ENCODE measurements around the gene NIM1K.
A peak's percentile ranks its signal among the peaks of the same experiment; 100 is the strongest.
"Not testable (repeated sequence)": the region's sequence is repeated elsewhere in the genome, so short reads cannot be mapped to it uniquely, and the experiment has no call there.

The NIM1K gene

GRCh38 chr5:43305948-43306565 is 114.0 kb downstream of the NIM1K start:
- Histone ChIP-seq H3K36me3 (ENCODE audit: control insufficient read depth in 2 of 2, insufficient read depth in 1 of 2, low read length in 2 of 2) (peaks cover 0 to 46% of the 10 kb centered on the region in 2 experiments; a peak in 2 of 3 replicates), H3K4me1 (ENCODE audit: control insufficient read depth, insufficient read depth, low read length) (peaks cover 27% of the 10 kb centered on the region), H3K4me3 (ENCODE audit: low read depth, low read length) (no peak overlapping the region), H3K9me3 (ENCODE audit: control insufficient read depth, insufficient read depth, low read depth, low read length) (no peaks in the 10 kb centered on the region), H3K27ac (ENCODE audit: extremely low read depth, low read depth, low read length) (no peak overlapping the region)
- ChIA-PET CTCF (interaction anchor here (0.6 to 2.8 kb wide), 18 partner anchors 10 to 394 kb away, joined by 3 to 14 read pairs (median 4); partner anchors contain the start of gene TMEM267), POLR2A (interaction anchor here (1.0 kb wide), 1 partner anchor 185 kb away, joined by 5 read pairs; no protein-coding TSS in a partner anchor)
- no peak for TF ChIP-seq GLIS2 (tag by site-specific recombination; IDR thresholded peaks at IDR 0.05)
- 0 out of 2 replicates have a peak, but pooled peaks have one; percentile 15 for TF ChIP-seq KLF10 (tag by site-specific recombination; IDR thresholded peaks at IDR 0.05)
- TF ChIP-seq ZNF558 (tag by site-specific recombination; IDR thresholded peaks at IDR 0.05) = no peak
- TF ChIP-seq ZBTB11 (tag by site-specific recombination; conservative IDR thresholded peaks at IDR 0.05; ENCODE audit: low read depth) = no peak
- TF ChIP-seq ZNF621 (tag by site-specific recombination; IDR thresholded peaks at IDR 0.05) = no peak
- no peak for TF ChIP-seq ZNF777 (tag by site-specific recombination; IDR thresholded peaks at IDR 0.05; ENCODE audit: borderline replicate concordance)
- peak; percentile 67 for TF ChIP-seq ZNF660 (tag by site-specific recombination; IDR thresholded peaks at IDR 0.05)
- TF ChIP-seq ZBTB17 (tag by site-specific recombination; IDR thresholded peaks at IDR 0.05) = no peak
- no peak for TF ChIP-seq RBAK (tag by site-specific recombination; IDR thresholded peaks at IDR 0.05)
- no peak for TF ChIP-seq BCL6B (tag by site-specific recombination; IDR thresholded peaks at IDR 0.05)
- peak; percentile 62 for TF ChIP-seq ZNF654 (tag by site-specific recombination; IDR thresholded peaks at IDR 0.05; ENCODE audit: low read depth)
- TF ChIP-seq, protein P1, sequence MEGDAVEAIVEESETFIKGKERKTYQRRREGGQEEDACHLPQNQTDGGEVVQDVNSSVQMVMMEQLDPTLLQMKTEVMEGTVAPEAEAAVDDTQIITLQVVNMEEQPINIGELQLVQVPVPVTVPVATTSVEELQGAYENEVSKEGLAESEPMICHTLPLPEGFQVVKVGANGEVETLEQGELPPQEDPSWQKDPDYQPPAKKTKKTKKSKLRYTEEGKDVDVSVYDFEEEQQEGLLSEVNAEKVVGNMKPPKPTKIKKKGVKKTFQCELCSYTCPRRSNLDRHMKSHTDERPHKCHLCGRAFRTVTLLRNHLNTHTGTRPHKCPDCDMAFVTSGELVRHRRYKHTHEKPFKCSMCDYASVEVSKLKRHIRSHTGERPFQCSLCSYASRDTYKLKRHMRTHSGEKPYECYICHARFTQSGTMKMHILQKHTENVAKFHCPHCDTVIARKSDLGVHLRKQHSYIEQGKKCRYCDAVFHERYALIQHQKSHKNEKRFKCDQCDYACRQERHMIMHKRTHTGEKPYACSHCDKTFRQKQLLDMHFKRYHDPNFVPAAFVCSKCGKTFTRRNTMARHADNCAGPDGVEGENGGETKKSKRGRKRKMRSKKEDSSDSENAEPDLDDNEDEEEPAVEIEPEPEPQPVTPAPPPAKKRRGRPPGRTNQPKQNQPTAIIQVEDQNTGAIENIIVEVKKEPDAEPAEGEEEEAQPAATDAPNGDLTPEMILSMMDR (tag by site-specific recombination; IDR thresholded peaks at IDR 0.05) = peak; percentile 56; the same call in 1 of the 2 replicates
- TF ChIP-seq ZNF2 (tag by site-specific recombination; IDR thresholded peaks at IDR 0.05) = 0 out of 2 replicates have a peak, but pooled peaks have one; percentile 40

GRCh38 chr5:43306954-43307353 is 114.9 kb downstream of the NIM1K start:
- not testable (repeated sequence) for H3K27ac ChIP-seq (ENCODE audit: extremely low read depth, low read depth, low read length); H3K4me3 ChIP-seq (ENCODE audit: low read depth, low read length); H3K9me3 ChIP-seq (ENCODE audit: control insufficient read depth, insufficient read depth, low read depth, low read length)
- H3K4me1 ChIP-seq (ENCODE audit: control insufficient read depth, insufficient read depth, low read length) = peaks cover 25% of the 10 kb centered on the region
- POLR2A ChIA-PET = interaction anchor here (1.0 kb wide), 1 partner anchor 186 kb away, joined by 5 read pairs; no protein-coding TSS in a partner anchor
- peaks cover 0 to 47% of the 10 kb centered on the region in 2 experiments; a peak in 2 of 3 replicates for H3K36me3 ChIP-seq (ENCODE audit: control insufficient read depth in 2 of 2, insufficient read depth in 1 of 2, low read length in 2 of 2)
- CTCF ChIA-PET = interaction anchor here (0.9 to 2.8 kb wide), 8 partner anchors 9 to 234 kb away, joined by 3 to 14 read pairs (median 4); no protein-coding TSS in a partner anchor

GRCh38 chr5:43309122-43309521 is 117.1 kb downstream of the NIM1K start:
- Histone ChIP-seq H3K36me3 (ENCODE audit: control insufficient read depth in 2 of 2, insufficient read depth in 1 of 2, low read length in 2 of 2) (peaks cover 0 to 42% of the 10 kb centered on the region in 2 experiments; a peak in 2 of 3 replicates), H3K4me1 (ENCODE audit: control insufficient read depth, insufficient read depth, low read length) (peaks cover 19% of the 10 kb centered on the region), H3K9me3 (ENCODE audit: control insufficient read depth, insufficient read depth, low read depth, low read length) (no peaks in the 10 kb centered on the region), H3K27ac (ENCODE audit: extremely low read depth, low read depth, low read length) (no peak overlapping the region), H3K4me3 (ENCODE audit: low read depth, low read length) (no peak overlapping the region)
- ChIA-PET POLR2A (no interaction called here), CTCF (interaction anchor here (0.6 to 1.1 kb wide), 3 partner anchors 12 to 234 kb away, joined by 3 read pairs; no protein-coding TSS in a partner anchor)
- TF ChIP-seq ZNF366 (tag by site-specific recombination; conservative IDR thresholded peaks at IDR 0.05) (no peak), ZFP41 (tag by site-specific recombination; IDR thresholded peaks at IDR 0.05; ENCODE audit: borderline replicate concordance) (no peak), ZNF521 (tag by site-specific recombination; IDR thresholded peaks at IDR 0.05) (no peak), ZNF248 (tag by site-specific recombination; IDR thresholded peaks at IDR 0.05) (no peak)
- TF ChIP-seq, protein P2, sequence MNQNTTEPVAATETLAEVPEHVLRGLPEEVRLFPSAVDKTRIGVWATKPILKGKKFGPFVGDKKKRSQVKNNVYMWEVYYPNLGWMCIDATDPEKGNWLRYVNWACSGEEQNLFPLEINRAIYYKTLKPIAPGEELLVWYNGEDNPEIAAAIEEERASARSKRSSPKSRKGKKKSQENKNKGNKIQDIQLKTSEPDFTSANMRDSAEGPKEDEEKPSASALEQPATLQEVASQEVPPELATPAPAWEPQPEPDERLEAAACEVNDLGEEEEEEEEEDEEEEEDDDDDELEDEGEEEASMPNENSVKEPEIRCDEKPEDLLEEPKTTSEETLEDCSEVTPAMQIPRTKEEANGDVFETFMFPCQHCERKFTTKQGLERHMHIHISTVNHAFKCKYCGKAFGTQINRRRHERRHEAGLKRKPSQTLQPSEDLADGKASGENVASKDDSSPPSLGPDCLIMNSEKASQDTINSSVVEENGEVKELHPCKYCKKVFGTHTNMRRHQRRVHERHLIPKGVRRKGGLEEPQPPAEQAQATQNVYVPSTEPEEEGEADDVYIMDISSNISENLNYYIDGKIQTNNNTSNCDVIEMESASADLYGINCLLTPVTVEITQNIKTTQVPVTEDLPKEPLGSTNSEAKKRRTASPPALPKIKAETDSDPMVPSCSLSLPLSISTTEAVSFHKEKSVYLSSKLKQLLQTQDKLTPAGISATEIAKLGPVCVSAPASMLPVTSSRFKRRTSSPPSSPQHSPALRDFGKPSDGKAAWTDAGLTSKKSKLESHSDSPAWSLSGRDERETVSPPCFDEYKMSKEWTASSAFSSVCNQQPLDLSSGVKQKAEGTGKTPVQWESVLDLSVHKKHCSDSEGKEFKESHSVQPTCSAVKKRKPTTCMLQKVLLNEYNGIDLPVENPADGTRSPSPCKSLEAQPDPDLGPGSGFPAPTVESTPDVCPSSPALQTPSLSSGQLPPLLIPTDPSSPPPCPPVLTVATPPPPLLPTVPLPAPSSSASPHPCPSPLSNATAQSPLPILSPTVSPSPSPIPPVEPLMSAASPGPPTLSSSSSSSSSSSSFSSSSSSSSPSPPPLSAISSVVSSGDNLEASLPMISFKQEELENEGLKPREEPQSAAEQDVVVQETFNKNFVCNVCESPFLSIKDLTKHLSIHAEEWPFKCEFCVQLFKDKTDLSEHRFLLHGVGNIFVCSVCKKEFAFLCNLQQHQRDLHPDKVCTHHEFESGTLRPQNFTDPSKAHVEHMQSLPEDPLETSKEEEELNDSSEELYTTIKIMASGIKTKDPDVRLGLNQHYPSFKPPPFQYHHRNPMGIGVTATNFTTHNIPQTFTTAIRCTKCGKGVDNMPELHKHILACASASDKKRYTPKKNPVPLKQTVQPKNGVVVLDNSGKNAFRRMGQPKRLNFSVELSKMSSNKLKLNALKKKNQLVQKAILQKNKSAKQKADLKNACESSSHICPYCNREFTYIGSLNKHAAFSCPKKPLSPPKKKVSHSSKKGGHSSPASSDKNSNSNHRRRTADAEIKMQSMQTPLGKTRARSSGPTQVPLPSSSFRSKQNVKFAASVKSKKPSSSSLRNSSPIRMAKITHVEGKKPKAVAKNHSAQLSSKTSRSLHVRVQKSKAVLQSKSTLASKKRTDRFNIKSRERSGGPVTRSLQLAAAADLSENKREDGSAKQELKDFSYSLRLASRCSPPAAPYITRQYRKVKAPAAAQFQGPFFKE (tag by site-specific recombination; IDR thresholded peaks at IDR 0.05; ENCODE audit: borderline replicate concordance) = no peak
